ENCODE results near the gene PRR5. TPM values are rescaled to one million over a fixed set of nuclear protein-coding genes. Genes with fewer than 3 reads are reported as not detected.

Gene PRR5
- total RNA-seq, 3 donors from 2014 or later: 23.7 to 39.5 (median 29.5) TPM

DNA sequence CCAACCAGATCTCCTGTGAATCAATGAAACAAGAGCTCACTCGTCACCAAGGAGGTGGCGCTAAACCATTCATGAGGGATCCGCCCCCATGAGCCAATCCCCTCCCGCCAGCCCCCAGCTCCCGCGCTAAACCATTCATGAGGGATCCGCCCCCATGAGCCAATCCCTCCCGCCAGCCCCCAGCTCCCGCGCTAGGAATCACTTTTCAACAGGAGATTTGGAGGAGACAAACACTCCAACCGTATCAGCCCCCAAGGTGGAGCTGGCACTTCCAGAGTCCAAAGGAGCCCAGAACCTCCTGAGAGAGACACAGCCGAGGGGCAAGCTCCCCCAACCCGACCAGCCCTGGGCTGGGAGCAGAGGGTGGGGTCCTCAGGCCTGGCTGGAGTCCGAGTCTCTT, 40.9 kb upstream of the PRR5 start:
- intact Hi-C loops (cut with DNase I; ENCODE audit: low total_unique reads): no loop called here
- DNase-seq (ENCODE audit: low spot score in 2 of 2): no peak
- no peak overlapping the region for H3K27ac ChIP-seq
- no peaks in the 10 kb centered on the region for H3K36me3 ChIP-seq
- TF ChIP-seq, protein P1, sequence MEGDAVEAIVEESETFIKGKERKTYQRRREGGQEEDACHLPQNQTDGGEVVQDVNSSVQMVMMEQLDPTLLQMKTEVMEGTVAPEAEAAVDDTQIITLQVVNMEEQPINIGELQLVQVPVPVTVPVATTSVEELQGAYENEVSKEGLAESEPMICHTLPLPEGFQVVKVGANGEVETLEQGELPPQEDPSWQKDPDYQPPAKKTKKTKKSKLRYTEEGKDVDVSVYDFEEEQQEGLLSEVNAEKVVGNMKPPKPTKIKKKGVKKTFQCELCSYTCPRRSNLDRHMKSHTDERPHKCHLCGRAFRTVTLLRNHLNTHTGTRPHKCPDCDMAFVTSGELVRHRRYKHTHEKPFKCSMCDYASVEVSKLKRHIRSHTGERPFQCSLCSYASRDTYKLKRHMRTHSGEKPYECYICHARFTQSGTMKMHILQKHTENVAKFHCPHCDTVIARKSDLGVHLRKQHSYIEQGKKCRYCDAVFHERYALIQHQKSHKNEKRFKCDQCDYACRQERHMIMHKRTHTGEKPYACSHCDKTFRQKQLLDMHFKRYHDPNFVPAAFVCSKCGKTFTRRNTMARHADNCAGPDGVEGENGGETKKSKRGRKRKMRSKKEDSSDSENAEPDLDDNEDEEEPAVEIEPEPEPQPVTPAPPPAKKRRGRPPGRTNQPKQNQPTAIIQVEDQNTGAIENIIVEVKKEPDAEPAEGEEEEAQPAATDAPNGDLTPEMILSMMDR (IDR thresholded peaks at IDR 0.05): no peak
- TF ChIP-seq POLR2A (IDR thresholded peaks at IDR 0.05) (no peak), POLR2AphosphoS5 (IDR thresholded peaks at IDR 0.05) (no peak)
- no peak overlapping the region for H3K4me3 ChIP-seq
- no peaks in the 10 kb centered on the region for H3K9me3 ChIP-seq
- H3K4me1 ChIP-seq: peaks cover 0 to 6% of the 10 kb centered on the region in 2 donors
- no peaks in the 10 kb centered on the region for H3K27me3 ChIP-seq

DNA sequence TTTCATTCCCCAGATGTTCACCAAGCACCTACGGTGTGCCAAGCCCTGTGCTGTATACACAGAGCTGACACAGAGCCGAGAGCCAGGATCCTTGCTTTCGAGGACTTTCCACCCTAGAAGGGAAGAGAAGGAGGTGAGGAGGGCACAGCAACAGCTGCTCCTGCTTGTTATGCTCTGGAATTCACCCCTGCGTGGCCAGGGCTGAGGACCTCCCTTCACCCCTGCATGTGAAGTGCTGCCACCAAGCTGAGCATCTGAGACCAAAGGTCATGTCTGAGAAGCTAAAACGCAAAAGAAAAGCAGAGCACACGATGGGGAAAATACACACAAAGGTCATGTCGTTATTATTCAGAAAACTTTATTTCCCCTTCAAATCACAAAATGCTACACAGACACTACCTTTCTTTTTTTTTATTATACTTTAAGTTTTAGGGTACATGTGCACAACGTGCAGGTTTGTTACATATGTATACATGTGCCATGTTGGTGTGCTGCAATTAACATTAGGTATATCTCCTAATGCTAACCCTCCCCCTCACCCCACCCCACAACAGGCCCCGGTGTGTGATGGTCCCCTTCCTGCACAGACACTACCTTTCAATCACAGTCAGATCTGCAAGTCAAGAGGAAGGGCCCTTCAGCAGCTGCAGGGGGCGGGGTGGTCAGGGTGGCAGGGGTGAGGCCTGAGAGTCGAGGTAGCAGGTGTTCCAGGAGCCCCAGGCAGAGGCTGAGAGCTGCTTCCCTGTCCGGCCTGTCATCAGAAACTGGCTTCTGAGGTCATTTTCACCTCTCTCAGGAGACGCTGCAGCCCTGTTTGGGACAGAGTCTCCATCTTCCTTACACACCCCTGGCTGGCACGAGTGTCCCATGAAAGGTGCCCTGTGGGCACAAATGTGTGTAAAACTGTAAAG, 40.1 kb upstream of the PRR5 start:
- Histone ChIP-seq H3K27me3 (no peaks in the 10 kb centered on the region), H3K36me3 (no peaks in the 10 kb centered on the region), H3K27ac (no peak overlapping the region), H3K4me3 (no peak overlapping the region), H3K4me1 (peaks cover 0 to 6% of the 10 kb centered on the region in 2 donors), H3K9me3 (no peaks in the 10 kb centered on the region)
- DNase-seq (ENCODE audit: low spot score in 2 of 2): no peak
- intact Hi-C loops (cut with DNase I; ENCODE audit: low total_unique reads): no loop called here
- no peak for TF ChIP-seq POLR2A (IDR thresholded peaks at IDR 0.05)
- TF ChIP-seq POLR2AphosphoS5 (IDR thresholded peaks at IDR 0.05): no peak
- TF ChIP-seq, protein P1 (IDR thresholded peaks at IDR 0.05): no peak

DNA sequence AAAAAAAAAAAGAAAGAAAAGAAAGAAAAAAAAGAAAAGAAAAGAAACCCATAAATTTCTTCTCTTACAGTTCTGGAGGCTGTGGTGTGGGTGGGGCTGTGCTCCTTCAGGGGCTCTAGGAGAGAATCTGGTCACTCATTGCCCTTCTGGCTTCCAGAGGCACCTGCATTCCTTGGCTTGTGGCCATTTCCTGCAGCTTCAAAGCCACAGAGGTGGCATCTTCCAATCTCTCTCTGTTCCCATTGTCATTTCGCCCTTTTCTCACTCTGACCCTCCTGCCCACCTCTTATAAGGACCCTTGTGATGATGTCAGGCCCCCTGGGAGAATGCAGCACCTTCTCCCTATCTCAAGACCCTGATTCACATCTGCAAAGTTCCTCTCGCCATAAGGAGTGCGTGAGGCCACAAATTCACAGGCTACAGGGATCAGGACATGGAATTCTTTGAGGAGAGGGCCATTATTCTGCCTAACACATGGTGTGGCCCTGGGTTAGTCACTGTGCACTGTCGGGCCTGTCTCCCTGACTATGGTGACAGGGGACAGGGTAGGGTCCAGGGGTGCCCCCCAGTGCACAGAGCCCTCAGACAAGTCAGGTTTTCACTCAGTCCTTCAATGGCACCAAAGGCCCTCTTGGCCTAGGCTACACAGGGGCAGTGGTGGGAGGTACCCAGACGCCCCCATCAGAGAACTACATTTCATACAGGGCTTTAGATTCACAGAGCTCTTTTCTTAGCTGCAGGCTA, 38.6 kb upstream of the PRR5 start:
- H3K4me3 ChIP-seq: no peak overlapping the region
- no peaks in the 10 kb centered on the region for H3K27me3 ChIP-seq
- DNase-seq (ENCODE audit: low spot score in 2 of 2): no peak
- no peaks in the 10 kb centered on the region for H3K9me3 ChIP-seq
- intact Hi-C loops (cut with DNase I; ENCODE audit: low total_unique reads): no loop called here
- H3K36me3 ChIP-seq: no peaks in the 10 kb centered on the region
- peaks cover 0 to 6% of the 10 kb centered on the region in 2 donors for H3K4me1 ChIP-seq
- peak overlapping the region in 1 of 2 donors; percentile 75 for H3K27ac ChIP-seq
- TF ChIP-seq POLR2AphosphoS5 (IDR thresholded peaks at IDR 0.05) (no peak), POLR2A (IDR thresholded peaks at IDR 0.05) (no peak)
- TF ChIP-seq, protein P1 (IDR thresholded peaks at IDR 0.05): no peak

DNA sequence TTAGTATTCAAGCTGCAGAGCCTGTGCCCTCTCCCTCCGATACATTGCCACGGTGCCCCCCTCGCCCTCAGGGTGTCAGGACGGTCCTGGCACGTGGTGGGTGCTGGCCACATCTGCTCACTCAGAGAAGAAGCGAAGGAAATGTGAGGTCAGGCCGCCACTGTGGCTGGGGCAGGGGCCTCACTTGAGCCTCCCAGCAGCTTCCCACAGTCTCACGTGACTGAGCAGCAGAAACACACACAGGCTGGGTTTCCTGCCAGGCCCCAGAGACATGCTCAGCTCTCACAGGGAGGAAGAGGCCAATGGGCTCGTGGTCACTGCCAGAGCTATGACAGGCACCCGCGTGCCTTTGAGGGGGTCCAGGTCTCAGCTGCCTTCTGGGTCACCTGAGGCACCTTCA, 37.9 kb upstream of the PRR5 start:
- H3K4me1 ChIP-seq: no peaks in the 10 kb centered on the region
- intact Hi-C loops (cut with DNase I; ENCODE audit: low total_unique reads): no loop called here
- no peaks in the 10 kb centered on the region for H3K36me3 ChIP-seq
- no peak overlapping the region for H3K4me3 ChIP-seq
- peak in 1 of 2 donors; percentile 49 for DNase-seq (ENCODE audit: low spot score in 2 of 2)
- H3K27ac ChIP-seq: peak overlapping the region; percentile 29 to 75
- TF ChIP-seq, protein P1 (IDR thresholded peaks at IDR 0.05): no peak
- TF ChIP-seq POLR2AphosphoS5 (IDR thresholded peaks at IDR 0.05) (no peak), POLR2A (IDR thresholded peaks at IDR 0.05) (no peak)
- H3K27me3 ChIP-seq: no peaks in the 10 kb centered on the region
- no peaks in the 10 kb centered on the region for H3K9me3 ChIP-seq

DNA sequence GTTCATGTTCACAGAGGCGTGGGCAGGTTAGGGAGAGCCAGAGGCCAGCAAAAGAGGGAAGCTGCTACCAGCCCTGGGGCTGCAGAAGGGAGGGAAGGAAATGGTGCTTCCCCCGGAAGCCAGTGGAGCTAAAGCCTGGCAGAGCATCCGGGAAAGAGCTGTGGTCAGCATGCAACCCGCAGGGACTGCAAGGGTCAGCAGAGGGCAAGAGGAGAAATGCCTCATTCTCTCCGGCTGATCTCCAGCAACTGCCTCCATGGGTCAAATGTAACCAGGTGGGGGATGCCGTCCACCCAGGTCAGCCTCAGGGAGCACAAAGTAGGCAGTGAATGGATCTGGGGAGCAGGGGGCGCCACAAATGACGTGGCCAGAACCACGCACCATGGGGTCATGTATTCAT, 36.9 kb upstream of the PRR5 start:
- intact Hi-C loops (cut with DNase I; ENCODE audit: low total_unique reads): no loop called here
- Histone ChIP-seq H3K27me3 (peaks cover 0 to 3% of the 10 kb centered on the region in 2 donors), H3K9me3 (no peaks in the 10 kb centered on the region), H3K27ac (no peak overlapping the region), H3K36me3 (no peaks in the 10 kb centered on the region), H3K4me1 (no peaks in the 10 kb centered on the region), H3K4me3 (no peak overlapping the region)
- TF ChIP-seq POLR2A (IDR thresholded peaks at IDR 0.05) (no peak), POLR2AphosphoS5 (IDR thresholded peaks at IDR 0.05) (no peak)
- TF ChIP-seq, protein P1 (IDR thresholded peaks at IDR 0.05): no peak
- no peak for DNase-seq (ENCODE audit: low spot score in 2 of 2)
